Mucosa of stomach (tissue), 1 donor: Measurements from ENCODE around the gene LYPD4.
"Not testable (repeated sequence)": the region's sequence is repeated elsewhere in the genome, so short reads cannot be mapped to it uniquely, and the experiment has no call there.

Experiments used
- H3K27me3 ChIP-seq: one replicate; pipeline ENCODE4 v1.7.0; 2013; ENCODE audit warnings: mild to moderate bottlenecking, low read length; ENCODE audit not compliant: control insufficient read depth, insufficient read depth
- H3K36me3 ChIP-seq: one replicate; pipeline ENCODE4 v1.7.0; 2013; ENCODE audit warnings: low read length; ENCODE audit not compliant: control insufficient read depth, insufficient read depth
- H3K4me1 ChIP-seq: one replicate; pipeline ENCODE4 v1.7.0; 2013; ENCODE audit warnings: mild to moderate bottlenecking, low read length; ENCODE audit not compliant: control insufficient read depth, insufficient read depth
- H3K4me3 ChIP-seq: one replicate; pipeline ENCODE4 v1.7.0; 2013; ENCODE audit warnings: low read length
- H3K9ac ChIP-seq: one replicate; pipeline ENCODE4 v1.7.0; 2013; ENCODE audit warnings: mild to moderate bottlenecking, low read length, moderate library complexity
- H3K9me3 ChIP-seq: one replicate; pipeline ENCODE4 v1.7.0; 2013; ENCODE audit warnings: mild to moderate bottlenecking, low read length, moderate library complexity; ENCODE audit not compliant: control insufficient read depth
- donor health status: Pancreatic carcinoma.

Gene LYPD4

DNA sequence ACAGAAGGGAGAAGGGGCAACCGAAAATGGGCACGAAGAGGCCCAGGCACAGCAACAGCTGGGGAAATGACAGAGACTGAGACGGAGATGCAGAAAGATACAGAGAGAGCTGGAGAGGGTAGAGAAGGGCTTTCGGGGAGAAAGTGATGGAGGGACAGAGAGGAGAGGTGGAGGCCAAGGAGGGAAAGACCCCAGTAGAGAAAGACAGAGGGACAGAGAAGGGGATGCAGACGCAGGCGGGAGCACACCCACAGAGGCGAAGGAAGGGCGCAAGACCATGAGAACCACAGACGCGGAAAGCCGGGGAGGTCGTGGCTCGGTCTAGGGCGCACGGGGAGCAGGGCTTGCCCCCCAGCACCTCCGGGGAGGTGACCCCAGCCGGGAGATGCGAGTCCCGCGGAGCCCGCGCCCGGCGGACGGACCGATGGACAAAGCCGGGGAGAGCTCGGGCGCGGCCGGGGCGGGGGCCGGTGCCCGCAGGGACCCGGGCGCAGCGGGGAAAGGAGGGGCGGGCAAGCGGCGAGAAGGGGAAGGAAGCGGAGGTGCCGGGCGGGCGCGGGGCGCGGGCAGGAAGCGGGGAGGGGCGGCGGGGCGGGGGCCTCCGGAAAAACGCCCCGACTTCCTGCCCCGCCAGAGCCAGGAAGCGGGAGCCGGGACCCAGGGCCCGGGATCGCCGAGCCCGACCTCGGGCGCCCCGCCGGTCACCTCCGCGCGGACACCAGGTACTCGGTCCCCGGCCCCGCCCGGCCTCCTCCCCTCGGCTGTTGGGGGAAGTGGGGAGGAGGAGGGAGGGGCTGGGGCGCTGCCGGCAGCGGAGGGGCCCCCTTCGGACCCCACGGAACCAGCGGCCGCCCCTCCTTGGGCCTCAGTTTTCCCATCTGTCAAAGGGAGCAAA lies 38.3 kb upstream of the LYPD4 start, which contains the start of gene ARHGEF1:
Gene ARHGEF1, plus strand, starts transcription at position 617 of the 895 bp plus-strand sequence. CDS start 4,899 bp downstream, outside the sequence.
- Histone ChIP-seq H3K4me1 (peaks cover 30% of the 10 kb centered on the region), H3K4me3 (peak within 1 kb of the TSS; percentile 58), H3K9ac (peak within 1 kb of the TSS; percentile 71)

DNA sequence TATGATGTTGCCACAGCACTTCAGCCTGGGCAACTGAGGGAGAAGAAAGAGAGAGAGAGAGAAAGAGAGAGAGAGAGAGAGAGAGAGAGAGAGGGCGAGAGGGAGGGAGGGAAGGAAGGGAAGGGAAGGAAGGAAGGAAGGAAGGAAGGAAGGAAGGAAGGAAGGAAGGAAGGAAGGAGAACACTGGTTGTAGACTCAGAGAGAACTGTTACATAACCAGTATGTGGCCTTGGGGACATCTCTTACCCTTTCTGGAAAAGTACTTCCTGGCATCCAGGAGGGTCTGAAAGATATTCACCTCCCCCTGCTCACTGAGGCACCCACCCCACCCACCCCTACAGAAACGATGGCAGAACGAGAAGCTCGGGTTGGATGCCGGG lies 35.8 kb upstream of the LYPD4 start:
- Histone ChIP-seq H3K9me3 (no peaks in the 10 kb centered on the region), H3K4me1 (peaks cover 6% of the 10 kb centered on the region), H3K36me3 (no peaks in the 10 kb centered on the region), H3K27me3 (peaks cover 3% of the 10 kb centered on the region), H3K4me3 (no peak overlapping the region), H3K9ac (no peak overlapping the region)

More for the DNA sequence above, 38.3 kb upstream of the LYPD4 start, which contains the start of gene ARHGEF1:
- Histone ChIP-seq H3K27me3 (peaks cover 3% of the 10 kb centered on the region), H3K9me3 (no peaks in the 10 kb centered on the region), H3K36me3 (no peaks in the 10 kb centered on the region)

DNA sequence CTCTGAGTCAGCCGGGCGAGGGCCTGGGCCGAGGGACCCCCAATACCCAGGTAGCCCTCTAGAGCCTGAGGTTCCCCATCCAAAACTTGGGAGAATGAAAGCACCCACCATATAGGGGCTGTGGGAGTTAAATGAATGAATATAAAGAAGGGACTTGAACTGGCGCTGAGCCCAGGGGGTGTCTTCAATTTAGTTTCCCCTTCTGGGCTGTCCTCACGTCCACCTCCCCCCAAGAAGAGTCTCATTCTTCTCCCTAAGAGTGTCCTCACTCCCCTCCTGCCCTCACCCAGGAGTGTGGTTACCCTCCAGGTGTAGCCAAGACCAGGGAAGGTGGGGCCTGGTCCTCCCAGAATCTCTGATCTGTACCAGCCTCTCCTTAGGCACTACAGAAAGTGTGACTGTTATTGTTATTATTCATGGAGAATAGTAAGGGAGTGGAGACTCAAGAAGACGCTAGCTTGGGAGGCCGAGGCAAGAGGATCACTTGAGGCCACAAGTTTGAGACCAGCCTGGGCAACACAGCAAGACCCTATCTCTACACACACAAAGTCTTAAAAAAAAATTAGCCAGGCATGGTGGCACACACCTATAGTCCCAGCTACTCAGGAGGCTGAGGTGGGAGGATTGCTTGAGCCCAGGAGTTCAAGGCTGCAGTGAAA lies 35.3 kb upstream of the LYPD4 start:
- Histone ChIP-seq H3K4me1 (peaks cover 2% of the 10 kb centered on the region), H3K27me3 (peaks cover 3% of the 10 kb centered on the region), H3K4me3 (no peak overlapping the region), H3K9me3 (no peaks in the 10 kb centered on the region), H3K9ac (no peak overlapping the region), H3K36me3 (no peaks in the 10 kb centered on the region)

DNA sequence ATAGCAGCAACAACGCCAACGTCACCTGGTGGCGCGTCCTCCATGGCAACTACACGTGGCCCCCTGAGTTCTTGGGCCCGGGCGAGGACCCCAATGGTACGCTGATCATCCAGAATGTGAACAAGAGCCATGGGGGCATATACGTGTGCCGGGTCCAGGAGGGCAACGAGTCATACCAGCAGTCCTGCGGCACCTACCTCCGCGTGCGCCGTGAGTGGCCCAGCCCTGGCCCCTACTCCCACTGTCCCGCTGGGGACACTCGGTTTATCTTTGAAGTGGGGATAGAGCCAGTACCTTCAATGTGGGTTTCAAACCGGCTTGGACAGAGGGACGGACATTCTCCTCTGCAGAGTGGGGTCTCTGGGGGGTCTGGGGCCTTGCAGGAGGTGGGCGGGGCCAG lies 34.6 kb upstream of the LYPD4 start:
- Histone ChIP-seq H3K36me3 (no peaks in the 10 kb centered on the region), H3K4me3 (no peak overlapping the region), H3K9ac (no peak overlapping the region), H3K27me3 (peaks cover 3% of the 10 kb centered on the region), H3K9me3 (no peaks in the 10 kb centered on the region), H3K4me1 (no peaks in the 10 kb centered on the region)

DNA sequence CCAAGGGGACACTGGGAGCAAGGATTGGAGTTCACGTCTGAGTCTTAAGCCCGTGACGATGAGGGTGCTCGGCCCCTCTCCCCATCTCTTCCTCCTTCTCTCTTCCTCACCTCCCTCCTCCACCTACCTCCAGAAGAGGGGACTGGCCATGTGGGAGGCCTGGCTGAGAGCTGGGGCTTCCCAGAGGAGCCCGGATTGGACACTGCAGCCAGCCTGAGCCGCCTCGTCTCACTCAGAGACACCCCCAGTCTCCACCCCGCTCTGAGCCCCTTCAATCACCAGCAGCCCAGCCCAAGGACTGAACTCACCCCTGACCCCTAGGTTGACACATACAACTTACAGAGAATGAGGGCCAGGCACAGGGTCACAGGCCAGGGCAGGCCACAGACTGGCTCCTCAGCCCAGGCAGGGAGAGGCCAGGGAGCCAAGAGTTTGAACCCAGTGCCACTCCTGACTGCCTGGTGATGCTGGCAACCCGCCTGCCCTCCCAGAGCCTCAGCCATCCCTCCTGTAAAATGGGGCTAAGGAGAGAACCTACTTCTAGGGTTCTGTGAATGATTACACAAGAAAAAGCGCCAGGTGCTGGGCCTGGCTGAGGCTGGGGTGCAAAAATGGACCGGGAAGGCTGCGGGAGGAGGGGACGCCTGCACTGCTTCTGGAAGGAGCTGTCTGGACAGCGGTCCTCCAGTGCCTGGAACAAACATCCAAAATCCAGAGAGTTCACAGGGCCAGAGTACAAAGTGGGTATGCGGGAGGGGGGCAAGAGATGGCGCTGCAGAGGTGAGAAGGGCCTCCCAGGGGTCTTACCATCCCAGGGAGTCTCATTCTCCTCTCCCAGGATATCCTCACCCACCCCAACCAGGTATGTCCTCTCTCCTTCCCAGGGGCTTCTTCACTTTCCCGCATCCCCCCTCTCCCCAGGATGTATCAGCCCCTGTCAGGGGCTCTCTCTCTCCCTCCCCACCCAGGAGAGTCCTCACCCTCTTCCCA lies 33.7 kb upstream of the LYPD4 start:
- Histone ChIP-seq H3K4me3 (no peak overlapping the region), H3K9ac (no peak overlapping the region), H3K27me3 (peaks cover 3% of the 10 kb centered on the region), H3K9me3 (no peaks in the 10 kb centered on the region), H3K4me1 (peaks cover 3% of the 10 kb centered on the region), H3K36me3 (no peaks in the 10 kb centered on the region)

DNA sequence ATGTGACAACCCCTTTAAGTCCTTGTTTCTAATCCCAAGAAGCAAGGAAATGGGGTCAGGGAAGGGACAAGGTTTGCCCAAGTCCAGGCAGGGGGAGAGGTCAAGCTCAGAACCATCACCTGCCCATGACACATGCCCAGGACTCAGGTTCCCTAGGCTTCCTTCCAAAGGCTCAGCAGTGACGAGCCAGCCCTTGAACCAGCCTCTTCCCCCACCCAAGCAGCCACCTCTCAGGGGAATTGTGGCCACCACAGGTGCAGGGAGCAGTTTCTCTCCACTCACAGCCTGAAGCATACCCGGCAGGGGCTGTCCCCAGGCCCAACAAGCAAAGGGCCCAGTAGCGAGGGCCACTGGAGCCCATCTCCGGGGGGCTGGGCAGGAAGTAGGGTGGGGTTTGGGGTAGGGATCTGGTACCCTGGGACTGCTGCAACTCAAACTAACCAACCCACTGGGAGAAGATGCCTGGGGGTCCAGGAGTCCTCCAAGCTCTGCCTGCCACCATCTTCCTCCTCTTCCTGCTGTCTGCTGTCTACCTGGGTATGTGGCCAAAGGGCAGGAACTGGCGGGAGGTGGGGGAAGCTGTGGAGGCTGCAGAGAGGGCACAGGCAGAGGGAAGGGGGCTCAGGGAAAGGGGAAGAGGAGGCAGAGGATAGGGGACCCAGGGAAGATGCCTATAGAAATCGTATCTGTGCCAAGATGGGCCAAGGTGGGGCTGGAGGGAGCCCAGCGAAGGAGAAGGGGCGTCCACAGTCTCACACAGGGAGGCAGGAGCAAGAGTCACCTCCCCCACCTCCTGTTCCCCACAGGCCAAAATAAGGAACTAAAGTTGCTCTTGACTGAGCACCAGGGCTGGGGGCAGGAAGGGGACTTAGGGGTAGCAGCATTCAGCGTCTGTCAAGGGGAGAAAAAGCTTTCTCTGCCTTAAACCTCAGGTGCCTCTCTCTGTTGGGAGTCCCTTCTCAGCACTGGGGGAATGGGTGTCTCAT lies 32.7 kb upstream of the LYPD4 start, which contains the start of gene CD79A:
Gene CD79A, plus strand, starts transcription at position 433 of the 986 bp plus-strand sequence. Its CDS starts 26 bp downstream, at position 459.
- Histone ChIP-seq H3K9me3 (no peaks in the 10 kb centered on the region), H3K27me3 (peaks cover 3% of the 10 kb centered on the region), H3K4me1 (peaks cover 12% of the 10 kb centered on the region), H3K36me3 (no peaks in the 10 kb centered on the region), H3K9ac (no peak within 1 kb of the TSS), H3K4me3 (no peak within 1 kb of the TSS)

DNA sequence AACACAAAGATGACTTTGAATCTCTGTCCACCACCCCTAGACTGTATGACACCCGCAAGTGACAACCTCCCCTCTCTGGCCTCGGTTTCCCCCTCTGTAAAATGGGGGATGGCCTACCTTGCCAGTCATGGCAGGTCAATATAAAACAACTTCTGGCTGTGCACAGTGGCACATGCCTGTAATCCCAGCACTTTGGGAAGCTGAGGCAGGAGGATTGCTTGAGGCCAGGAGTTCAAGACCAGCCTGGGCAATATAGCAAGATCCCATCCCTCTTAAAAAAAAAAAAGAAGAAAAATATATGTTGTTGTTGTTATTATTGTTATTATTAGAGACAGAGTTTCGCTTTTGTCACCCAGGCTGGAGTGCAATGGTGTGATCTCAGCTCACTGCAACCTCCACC lies 31.5 kb upstream of the LYPD4 start:
- not testable (repeated sequence) for H3K36me3 ChIP-seq, H3K4me3 ChIP-seq, H3K9me3 ChIP-seq, H3K9ac ChIP-seq, H3K27me3 ChIP-seq
- peaks cover 12% of the 10 kb centered on the region for H3K4me1 ChIP-seq

DNA sequence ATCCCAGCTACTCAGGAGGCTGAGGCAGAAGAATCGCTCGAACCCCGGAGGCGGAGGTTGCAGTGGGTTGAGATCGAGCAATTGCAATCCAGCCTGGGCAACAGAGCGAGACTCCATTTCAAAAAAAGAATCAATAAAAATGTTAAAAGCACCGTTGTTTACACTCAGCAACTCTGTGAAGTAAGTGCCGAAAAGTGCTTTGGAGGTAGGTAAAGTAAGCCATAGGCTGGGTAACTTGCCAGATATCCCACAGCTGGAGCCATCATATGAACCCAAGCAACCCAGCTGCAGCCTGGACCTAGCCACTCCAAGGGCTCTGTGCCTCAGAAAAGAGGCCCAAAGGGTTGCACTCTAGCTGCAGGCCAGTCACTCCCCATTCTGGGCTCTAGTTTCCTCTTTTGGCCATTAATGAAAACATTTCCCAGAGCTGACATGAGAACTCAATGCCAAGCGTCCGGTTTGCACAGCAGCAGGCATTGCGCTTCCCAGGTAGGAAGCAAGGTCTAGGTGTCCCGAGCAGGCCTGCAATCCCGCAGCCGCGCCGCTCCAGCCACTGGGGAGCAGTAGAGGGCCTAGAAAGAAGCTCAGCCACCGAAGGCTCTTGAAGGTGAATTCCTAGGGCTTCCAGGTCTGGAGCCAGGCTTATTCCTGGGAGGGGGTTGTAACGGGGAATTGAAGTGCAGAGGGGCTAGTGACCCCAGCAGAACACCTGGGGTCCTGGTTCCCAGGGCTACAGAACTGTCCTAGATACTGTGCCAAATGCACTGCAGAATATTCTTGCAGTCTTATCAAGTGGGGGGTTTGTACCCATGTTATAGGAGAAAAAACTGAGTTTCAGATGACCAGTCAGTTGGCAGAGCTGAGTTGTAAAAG lies 28.5 kb upstream of the LYPD4 start:
- H3K27me3 ChIP-seq: peaks cover under 1% of the 10 kb centered on the region
- peaks cover 35% of the 10 kb centered on the region for H3K4me1 ChIP-seq
- H3K36me3 ChIP-seq: peaks cover 8% of the 10 kb centered on the region
- no peak overlapping the region for H3K9ac ChIP-seq
- no peak overlapping the region for H3K4me3 ChIP-seq
- no peaks in the 10 kb centered on the region for H3K9me3 ChIP-seq

DNA sequence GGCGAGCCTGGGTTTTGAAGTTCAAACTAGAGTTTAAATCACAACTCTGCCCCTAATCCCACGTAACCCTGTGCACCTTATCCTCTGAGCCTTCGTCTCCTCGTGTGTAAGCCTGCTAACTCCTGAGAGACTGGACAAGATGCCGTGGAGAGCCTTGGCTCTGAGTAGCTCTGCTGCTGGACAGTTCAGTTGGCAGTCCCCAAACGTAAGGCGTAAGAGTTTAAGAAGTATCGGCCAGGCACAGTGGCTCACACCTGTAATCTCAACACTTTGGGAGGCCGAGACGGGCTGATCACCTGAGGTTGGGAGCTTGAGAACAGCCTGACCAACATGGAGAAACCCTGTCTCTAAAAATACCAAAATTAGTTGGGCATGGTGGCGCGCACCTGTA lies 27.9 kb upstream of the LYPD4 start:
- Histone ChIP-seq H3K4me3 (no peak overlapping the region), H3K9ac (no peak overlapping the region), H3K36me3 (peaks cover 8% of the 10 kb centered on the region), H3K9me3 (no peaks in the 10 kb centered on the region), H3K27me3 (no peaks in the 10 kb centered on the region), H3K4me1 (peaks cover 39% of the 10 kb centered on the region)
